HCT116 (cell line): ENCODE measurements around the gene FAM168A. TPM values are rescaled to one million over a fixed set of nuclear protein-coding genes. Genes with fewer than 3 reads are reported as not detected.

Experiments used
- ATAC-seq: fragments of 200-7000 bp; cut with Tn5 transposase; 2 replicates; pipeline ENCODE4 v1.9.1; 2020; ENCODE audit warnings: mild to moderate bottlenecking, moderate library complexity
- BruUV-seq: library from RNA; stranded (reverse); fragments of 400-500 nt; replicated peaks from 2 replicates; lab custom pipeline; 2021; lab: Mats Ljungman, UMichigan
- CTCF ChIA-PET: fragments of 300-600 bp; sonication (Branson Sonifier 250); formaldehyde crosslinking; loops from one replicate; lab custom pipeline; 2021; ENCODE audit warnings: antibody characterized with exemption; lab: Charles Lee
- POLR2A ChIA-PET: fragments of 300-600, 350-600 bp; sonication (Branson Sonifier 250); formaldehyde crosslinking; loops from one replicate; lab custom pipeline; 2021; ENCODE audit warnings: antibody characterized with exemption; lab: Charles Lee
- RAD21 ChIA-PET, 2 experiments: fragments of 300-600 bp; sonication (Branson Sonifier 250); formaldehyde crosslinking; loops; one replicate each; lab custom pipeline; 2023; ENCODE audit warnings: low total read pairs in 2 of 2; ENCODE audit not compliant: uncharacterized antibody in 2 of 2, unreplicated experiment in 2 of 2, low non-redundant PET in 1 of 2; lab: Charles Lee
- DNase-seq: peaks from one replicate; pipeline ENCODE4 v3.0.0-alpha.2; 2010; ENCODE audit warnings: low read depth, low spot score
- H2AFZ ChIP-seq: fragments of 200-600 bp; shearing (Covaris generic), sonication (generic); 2 replicates; pipeline ENCODE4 v1.6.1; 2017; ENCODE audit warnings: low read depth, mixed run types, mixed read lengths, antibody characterized with exemption, low read length; ENCODE audit not compliant: poor library complexity, severe bottlenecking
- H3K27ac ChIP-seq: 2 replicates; pipeline ENCODE4 v1.5.1; 2012; ENCODE audit warnings: low read depth, low read length
- H3K27me3 ChIP-seq: fragments of 200-600 bp; sonication (generic); 2 replicates; pipeline ENCODE4 v1.6.1; 2016; ENCODE audit warnings: mixed run types, low read length, mixed read lengths; ENCODE audit not compliant: insufficient read depth
- H3K36me3 ChIP-seq, 2 experiments: fragments of 200-500 bp in 1 of 2; fragments of 200-600 bp in 1 of 2; sonication (Bioruptor generic) in 1 of 2; sonication (generic) in 1 of 2; 2 replicates each; pipeline versions ENCODE4 v1.5.1 to v1.6.1; 2014 to 2016; ENCODE audit warnings: low read length in 2 of 2, inconsistent platforms in 1 of 2, mixed read lengths in 1 of 2, mixed run types in 1 of 2; ENCODE audit not compliant: insufficient read depth in 2 of 2, control insufficient read depth in 1 of 2
- H3K4me1 ChIP-seq, 2 experiments: fragments of 200-600 bp in 1 of 2; sonication (generic) in 1 of 2; 2 replicates each; pipeline versions ENCODE4 v1.5.1 to v1.6.1; 2012 to 2017; ENCODE audit warnings: low read length in 2 of 2, inconsistent platforms in 1 of 2, mild to moderate bottlenecking in 1 of 2, mixed read lengths in 1 of 2, mixed run types in 1 of 2, moderate library complexity in 1 of 2; ENCODE audit not compliant: insufficient read depth in 2 of 2, control insufficient read depth in 1 of 2
- H3K4me2 ChIP-seq: fragments of 200-600 bp; sonication (generic); 2 replicates; pipeline ENCODE4 v1.6.1; 2017; ENCODE audit warnings: mixed run types, low read length, mixed read lengths
- H3K4me3 ChIP-seq, 2 experiments: fragments of 200-600 bp in 1 of 2; sonication (generic) in 1 of 2; replicated peaks in 1 of 2; 2 replicates each; pipeline ENCODE4 v1.5.1; 2011 to 2016; ENCODE audit warnings: low read length in 2 of 2, control low read depth in 1 of 2, low read depth in 1 of 2, mild to moderate bottlenecking in 1 of 2, mixed read lengths in 1 of 2, mixed run types in 1 of 2
- H3K79me2 ChIP-seq: fragments of 200-600 bp; sonication (generic); 2 replicates; pipeline ENCODE4 v1.6.1; 2017; ENCODE audit warnings: mild to moderate bottlenecking, mixed run types, low read length, moderate library complexity, mixed read lengths; ENCODE audit not compliant: insufficient read depth
- H3K9ac ChIP-seq: fragments of 200-600 bp; sonication (generic); 2 replicates; pipeline ENCODE4 v1.6.1; 2016; ENCODE audit warnings: low read length, mixed read lengths
- H3K9me2 ChIP-seq: fragments of 200-600 bp; sonication (generic), shearing (Covaris generic); 2 replicates; pipeline ENCODE4 v1.6.1; 2017; ENCODE audit warnings: mixed run types, mild to moderate bottlenecking, moderate library complexity; ENCODE audit not compliant: insufficient read depth
- H3K9me3 ChIP-seq, 2 experiments: fragments of 200-500 bp in 1 of 2; fragments of 200-600 bp in 1 of 2; sonication (Bioruptor generic) in 1 of 2; sonication (generic) in 1 of 2; 2 replicates each; pipeline ENCODE4 v1.6.1; 2014 to 2017; ENCODE audit warnings: low read length in 2 of 2, mixed read lengths in 2 of 2, inconsistent platforms in 1 of 2, low read depth in 1 of 2, mild to moderate bottlenecking in 1 of 2, mixed run types in 1 of 2, moderate library complexity in 1 of 2; ENCODE audit not compliant: control insufficient read depth in 1 of 2, insufficient read depth in 1 of 2
- H4K20me1 ChIP-seq: fragments of 200-600 bp; sonication (generic), shearing (Covaris generic); 2 replicates; pipeline ENCODE4 v1.6.1; 2017; ENCODE audit warnings: mixed run types, mild to moderate bottlenecking, moderate library complexity; ENCODE audit not compliant: insufficient read depth
- ELF1 ChIP-seq: IDR thresholded peaks from 2 replicates; pipeline ENCODE4 v1.6.1; 2012; ENCODE audit warnings: low read depth, borderline replicate concordance
- EZH2 ChIP-seq: fragments of 200-600 bp; sonication (generic); IDR thresholded peaks from 2 replicates; pipeline ENCODE4 v1.6.1; 2017; ENCODE audit warnings: antibody characterized with exemption, mixed run types
- FOSL1 ChIP-seq: IDR thresholded peaks from 2 replicates; pipeline ENCODE4 v1.6.1; 2012; ENCODE audit warnings: low read depth
- POLR2A ChIP-seq: IDR thresholded peaks from 2 replicates; pipeline ENCODE4 v1.7.0; 2011; ENCODE audit warnings: borderline replicate concordance; ENCODE audit not compliant: insufficient read depth, insufficient read length; ENCODE audit errors: extremely low read depth
- SP1 ChIP-seq: IDR thresholded peaks from 2 replicates; pipeline ENCODE4 v1.6.1; 2012; ENCODE audit warnings: low read depth
- intact Hi-C: fragments of 100-400 bp; cut with micrococcal nuclease; formaldehyde crosslinking; loops from 2 replicates; pipeline ENCODE4 v1.10.0; 2022
- total RNA-seq: library from RNA; stranded (reverse); gene quantifications from one replicate; pipeline ENCODE4 v1.2.1, GENCODE V29; 2021; ENCODE audit not compliant: unreplicated experiment
- TF ChIP-seq, protein P1 (sequence below), 3 experiments: fragments of 200-600 bp in 1 of 3; sonication (generic) in 1 of 3; IDR thresholded peaks in 2 of 3; conservative IDR thresholded peaks in 1 of 3; 2 replicates each; pipeline ENCODE4 v1.5.1; 2012 to 2017; ENCODE audit warnings: low read depth in 2 of 3, low read length in 2 of 3, antibody characterized with exemption in 1 of 3, borderline replicate concordance in 1 of 3, control low read depth in 1 of 3, mild to moderate bottlenecking in 1 of 3, mixed read lengths in 1 of 3, mixed run types in 1 of 3, moderate library complexity in 1 of 3; ENCODE audit not compliant: insufficient read depth in 1 of 3

The FAM168A gene
- total RNA-seq, 1 experiment from 2014 or later: 31.5 TPM

DNA sequence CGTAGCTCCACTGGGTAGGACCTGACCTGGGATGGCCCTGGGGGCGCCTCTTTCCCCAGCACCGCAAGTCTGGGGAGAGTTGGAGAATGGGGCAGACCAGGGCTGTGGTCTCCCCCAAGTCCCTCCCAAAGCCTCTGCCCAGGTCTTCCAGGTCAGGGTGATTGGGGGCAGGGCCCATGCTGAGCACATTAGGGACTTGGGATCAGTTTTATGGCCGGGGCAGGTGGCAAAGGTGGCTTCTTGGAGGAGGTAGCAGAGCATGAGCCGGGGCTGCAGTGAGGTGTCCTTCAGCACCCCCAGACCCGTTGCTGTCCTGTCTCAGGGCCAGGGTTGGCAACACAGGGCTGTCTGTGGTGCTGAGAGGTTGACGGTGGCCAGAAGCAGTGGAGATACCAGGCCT lies 215.7 kb downstream of the FAM168A start (continued):
- TF ChIP-seq, protein P1, sequence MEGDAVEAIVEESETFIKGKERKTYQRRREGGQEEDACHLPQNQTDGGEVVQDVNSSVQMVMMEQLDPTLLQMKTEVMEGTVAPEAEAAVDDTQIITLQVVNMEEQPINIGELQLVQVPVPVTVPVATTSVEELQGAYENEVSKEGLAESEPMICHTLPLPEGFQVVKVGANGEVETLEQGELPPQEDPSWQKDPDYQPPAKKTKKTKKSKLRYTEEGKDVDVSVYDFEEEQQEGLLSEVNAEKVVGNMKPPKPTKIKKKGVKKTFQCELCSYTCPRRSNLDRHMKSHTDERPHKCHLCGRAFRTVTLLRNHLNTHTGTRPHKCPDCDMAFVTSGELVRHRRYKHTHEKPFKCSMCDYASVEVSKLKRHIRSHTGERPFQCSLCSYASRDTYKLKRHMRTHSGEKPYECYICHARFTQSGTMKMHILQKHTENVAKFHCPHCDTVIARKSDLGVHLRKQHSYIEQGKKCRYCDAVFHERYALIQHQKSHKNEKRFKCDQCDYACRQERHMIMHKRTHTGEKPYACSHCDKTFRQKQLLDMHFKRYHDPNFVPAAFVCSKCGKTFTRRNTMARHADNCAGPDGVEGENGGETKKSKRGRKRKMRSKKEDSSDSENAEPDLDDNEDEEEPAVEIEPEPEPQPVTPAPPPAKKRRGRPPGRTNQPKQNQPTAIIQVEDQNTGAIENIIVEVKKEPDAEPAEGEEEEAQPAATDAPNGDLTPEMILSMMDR (IDR thresholded peaks at IDR 0.05 in 2 of 3, conservative IDR thresholded peaks at IDR 0.05 in 1 of 3; ENCODE audit: borderline replicate concordance in 1 of 3, insufficient read depth in 1 of 3, low read depth in 2 of 3, low read length in 2 of 3): no peak
- TF ChIP-seq ELF1: no peak
- TF ChIP-seq, all 23 proteins: peak for 0

DNA sequence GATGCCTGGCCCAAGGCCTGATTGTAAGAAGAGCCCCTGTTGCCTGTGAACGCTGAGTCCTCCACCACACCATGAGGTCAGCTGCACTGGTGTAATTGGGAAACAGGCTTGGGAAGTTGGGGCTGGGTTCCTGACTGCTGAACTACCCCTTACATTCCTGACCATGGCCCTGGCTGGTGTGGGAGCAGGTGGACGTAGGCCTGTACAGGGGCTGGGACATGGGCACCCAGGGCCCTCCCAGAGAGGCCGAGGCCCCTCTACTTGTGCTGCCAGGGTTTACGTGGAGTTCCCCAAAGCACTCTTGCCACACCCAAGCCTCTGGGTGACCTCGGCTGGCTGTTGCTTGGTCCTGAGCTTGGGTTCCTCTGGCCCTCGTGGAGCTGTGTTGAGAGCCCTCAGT lies 216.3 kb downstream of the FAM168A start:
- no peak overlapping the region for H3K27ac ChIP-seq
- peaks cover 100% of the 10 kb centered on the region for H3K79me2 ChIP-seq
- H3K9me3 ChIP-seq: no peaks in the 10 kb centered on the region
- H2AFZ ChIP-seq: no peak overlapping the region
- TF ChIP-seq SP1: no peak
- TF ChIP-seq EZH2: no peak
- TF ChIP-seq FOSL1: no peak
- no peak for TF ChIP-seq POLR2A
- no peak for TF ChIP-seq ELF1
- H3K9ac ChIP-seq: no peak overlapping the region
- no peak for DNase-seq
- H3K4me2 ChIP-seq: no peak overlapping the region
- no peaks in the 10 kb centered on the region for H3K27me3 ChIP-seq
- H3K36me3 ChIP-seq: peaks cover 0 to 10% of the 10 kb centered on the region in 2 experiments; a peak in 1 of 4 replicates
- intact Hi-C loops: no loop called here
- no peak overlapping the region for H3K4me3 ChIP-seq
- peaks cover 7 to 45% of the 10 kb centered on the region in 2 experiments; a peak in 3 of 4 replicates for H3K4me1 ChIP-seq
- H4K20me1 ChIP-seq: no peaks in the 10 kb centered on the region; the same call in 1 of the 2 replicates
- CTCF ChIA-PET: no interaction called here
- RAD21 ChIA-PET: no interaction called here
- H3K9me2 ChIP-seq: no peaks in the 10 kb centered on the region
- no TSS peak for BruUV-seq
- POLR2A ChIA-PET: no interaction called here
- ATAC-seq: no peak
